ENCODE measurements around the gene CCDC92. TPM values are rescaled to one million over a fixed set of nuclear protein-coding genes. Genes with fewer than 3 reads are reported as not detected.

The CCDC92 gene
- total and polyA plus RNA-seq, 2 of the 8 experiments (the other 6 are each of a cell fraction or from before 2014, with no cell fraction given) = 0.43 to 0.51 TPM

GRCh38 chr12:123903301-123904065, 69.1 kb downstream of the CCDC92 start:
- WGBS, 2 experiments (ENCODE audit: extremely low coverage in 1 of 2, insufficient coverage in 1 of 2, insufficient read length in 1 of 2, insufficient replicate concordance in 2 of 2, low coverage in 1 of 2, low lambda C conversion rate in 2 of 2, missing lambda C conversion rate in 1 of 2) = 84% methylated on average over 22 of the region's 22 CpGs; no CpG with 5 or more reads in 1 of the 2 experiments
- H4K8ac ChIP-seq (ENCODE audit: extremely low read depth, insufficient read depth, low read length) = no peak overlapping the region; the same call in 1 of the 2 replicates
- no peak overlapping the region for H2BK12ac ChIP-seq (ENCODE audit: low read depth, low read length)
- no peaks in the 10 kb centered on the region; the same call in 1 of the 2 replicates for H3K23me2 ChIP-seq (ENCODE audit: low read depth, low read length)
- peaks cover 0 to 7% (median 4%) of the 10 kb centered on the region in 4 experiments; a peak in 3 of 7 replicates for H3K4me1 ChIP-seq (replicated peaks in 1 of 4; ENCODE audit: control insufficient read depth in 3 of 4, insufficient read depth in 4 of 4, low read length in 3 of 4)
- no peak overlapping the region for H3K9ac ChIP-seq (replicated peaks in 1 of 4; ENCODE audit: extremely low read depth in 1 of 4, low read depth in 3 of 4, low read length in 3 of 4)
- CTCF ChIA-PET (ENCODE audit: partially characterized antibody) = interaction anchor here (0.7 to 4.1 kb wide), 18 partner anchors 11 to 129 kb away, joined by 3 to 35 read pairs (median 4); no protein-coding TSS in a partner anchor
- no peak overlapping the region for H3K27ac ChIP-seq (ENCODE audit: low read depth, low read length)
- H3K4me2 ChIP-seq (ENCODE audit: insufficient read depth in 1 of 2, low read depth in 2 of 2, low read length in 2 of 2) = no peak overlapping the region
- H2BK5ac ChIP-seq (ENCODE audit: low read depth, low read length) = no peak overlapping the region
- POLR2A ChIA-PET (ENCODE audit: partially characterized antibody) = no interaction called here
- H2AK5ac ChIP-seq (ENCODE audit: low read depth, low read length) = no peak overlapping the region
- no peak overlapping the region for H3K23ac ChIP-seq (ENCODE audit: insufficient read length)
- no peaks in the 10 kb centered on the region for H3K79me1 ChIP-seq (ENCODE audit: low read depth, low read length)
- no peak overlapping the region for H2BK15ac ChIP-seq (ENCODE audit: low read length)
- H3K27me3 ChIP-seq (replicated peaks in 1 of 4; ENCODE audit: control insufficient read depth in 3 of 4, extremely low read depth in 1 of 4, insufficient read depth in 3 of 4, low read length in 3 of 4) = 0 out of 7 replicates have a peak, but pooled peaks cover 0 to 2% (median 0%) of the 10 kb centered on the region in 4 experiments
- H2AFZ ChIP-seq (ENCODE audit: low read length) = no peak overlapping the region
- H4K5ac ChIP-seq (ENCODE audit: insufficient read length, low read depth, low read length) = no peak overlapping the region
- no peak overlapping the region for H4K91ac ChIP-seq (replicated peaks; ENCODE audit: insufficient read length, low read length)
- no peaks in the 10 kb centered on the region for H3K36me3 ChIP-seq (ENCODE audit: control insufficient read depth in 2 of 4, insufficient read depth in 4 of 4, low read length in 3 of 4)
- FAIRE-seq (no peak), DNase-seq (ENCODE audit: low read depth in 1 of 2, low spot score in 2 of 2) (no peak)
- H3K4ac ChIP-seq (replicated peaks; ENCODE audit: insufficient read length, low read depth, low read length) = no peak overlapping the region
- H3K4me3 ChIP-seq (ENCODE audit: extremely low read depth in 1 of 4, insufficient read depth in 2 of 4, low read depth in 3 of 4, low read length in 4 of 4) = no peak overlapping the region
- H4K20me1 ChIP-seq (replicated peaks in 1 of 2; ENCODE audit: control insufficient read depth in 1 of 2, insufficient read depth in 2 of 2, low read length in 2 of 2) = no peaks in the 10 kb centered on the region
- H3K9me3 ChIP-seq (ENCODE audit: insufficient read depth in 2 of 2, low read depth in 1 of 2, low read length in 1 of 2) = peaks cover 0 to 3% of the 10 kb centered on the region in 2 experiments; a peak in 1 of 4 replicates
- H2BK120ac ChIP-seq (replicated peaks; ENCODE audit: low read depth, low read length) = no peak overlapping the region
- H2BK20ac ChIP-seq (ENCODE audit: low read length) = no peak overlapping the region
- H3K56ac ChIP-seq (replicated peaks; ENCODE audit: insufficient read length, low read depth, low read length) = no peak overlapping the region
- H3K79me2 ChIP-seq (ENCODE audit: control insufficient read depth in 1 of 2, insufficient read depth in 2 of 2, low read length in 2 of 2) = no peaks in the 10 kb centered on the region
- no peak overlapping the region for H3K18ac ChIP-seq (ENCODE audit: extremely low read depth, low read length)
- H3K14ac ChIP-seq (ENCODE audit: insufficient read length) = no peak overlapping the region
- TF ChIP-seq YY1 (IDR thresholded peaks at IDR 0.05; ENCODE audit: low read depth, low read length) (no peak), PHF8 (conservative IDR thresholded peaks at IDR 0.05; ENCODE audit: low read depth, low read length) (no peak), CHD1 (IDR thresholded peaks at IDR 0.05; ENCODE audit: low read depth, low read length) (no peak), RFX5 (IDR thresholded peaks at IDR 0.05; ENCODE audit: borderline replicate concordance, low read depth, low read length) (no peak), POU5F1 (IDR thresholded peaks at IDR 0.05; ENCODE audit: low read depth, low read length) (no peak), ZNF274 (IDR thresholded peaks at IDR 0.05; ENCODE audit: borderline replicate concordance, extremely low read depth, low read length) (no peak), RXRA (IDR thresholded peaks at IDR 0.05; ENCODE audit: insufficient read depth, low read depth, low read length) (no peak), FOSL1 (IDR thresholded peaks at IDR 0.05; ENCODE audit: insufficient read depth, low read depth, low read length) (no peak), TCF12 (IDR thresholded peaks at IDR 0.05; ENCODE audit: low read depth, low read length) (no peak), ATF3 (IDR thresholded peaks at IDR 0.05; ENCODE audit: insufficient read depth, low read depth, low read length) (no peak), JUND (IDR thresholded peaks at IDR 0.05; ENCODE audit: low read length) (no peak), KDM1A (IDR thresholded peaks at IDR 0.05; ENCODE audit: borderline replicate concordance, low read length) (no peak)
